ENCODE results near the gene PPP4R1.
"Not testable (repeated sequence)": the region's sequence is repeated elsewhere in the genome, so short reads cannot be mapped to it uniquely, and the experiment has no call there.

Gene PPP4R1

GRCh38 chr18:9614401-9615279, at the start of gene PPP4R1:
Gene PPP4R1 (minus strand): TSS chr18:9614559. CDS start chr18:9614484, 75 bp downstream.
- peak; percentile 57 to 69 for DNase-seq

GRCh38 chr18:9663377-9663776, 49.0 kb upstream of the PPP4R1 start:
- DNase-seq: no peak

GRCh38 chr18:9661564-9661963, 47.2 kb upstream of the PPP4R1 start:
- no peak for DNase-seq

- no peak for DNase-seq
Observed at GRCh38 chr18:9659499-9660375, 45.4 kb upstream of the PPP4R1 start.

- no peak for DNase-seq
Observed at GRCh38 chr18:9658087-9658641, 43.8 kb upstream of the PPP4R1 start.

GRCh38 chr18:9655232-9655767, 40.9 kb upstream of the PPP4R1 start:
- no peak for DNase-seq

- DNase-seq: no peak
Observed at GRCh38 chr18:9653390-9653789, 39.0 kb upstream of the PPP4R1 start.

GRCh38 chr18:9649164-9649540, 34.8 kb upstream of the PPP4R1 start:
- no peak for DNase-seq

- no peak for DNase-seq
Observed at GRCh38 chr18:9648431-9649163, 34.2 kb upstream of the PPP4R1 start.

- DNase-seq: peak; percentile 7 to 22
Observed at GRCh38 chr18:9647496-9648323, 33.4 kb upstream of the PPP4R1 start.

GRCh38 chr18:9643549-9643948, 29.2 kb upstream of the PPP4R1 start:
- no peak for DNase-seq

- no peak for DNase-seq
Observed at GRCh38 chr18:9642799-9643462, 28.6 kb upstream of the PPP4R1 start.

- DNase-seq: not testable (repeated sequence)
Observed at GRCh38 chr18:9641081-9641480, 26.7 kb upstream of the PPP4R1 start.

GRCh38 chr18:9638886-9639285, 24.5 kb upstream of the PPP4R1 start:
- no peak for DNase-seq

- DNase-seq: no peak
Observed at GRCh38 chr18:9637036-9637767, 22.8 kb upstream of the PPP4R1 start.

- DNase-seq: no peak
Observed at GRCh38 chr18:9634856-9635255, 20.5 kb upstream of the PPP4R1 start.

- no peak for DNase-seq
Observed at GRCh38 chr18:9631814-9632496, 17.6 kb upstream of the PPP4R1 start.

- DNase-seq: no peak
Observed at GRCh38 chr18:9630444-9630843, 16.1 kb upstream of the PPP4R1 start.

- DNase-seq: peak; percentile 30 to 46
Observed at GRCh38 chr18:9629709-9630108, 15.3 kb upstream of the PPP4R1 start.

GRCh38 chr18:9628984-9629383, 14.6 kb upstream of the PPP4R1 start:
- DNase-seq: no peak

Data from inflammatory macrophage treated with lipopolysaccharide for 1 hour (primary cell).